Hepatocyte (in vitro differentiated cells): ENCODE data around the gene NPW. TPM values are rescaled to one million over a fixed set of nuclear protein-coding genes. Genes with fewer than 3 reads are reported as not detected.
"Not testable (repeated sequence)": the region's sequence is repeated elsewhere in the genome, so short reads cannot be mapped to it uniquely, and the experiment has no call there.

Experiments
- DNase-seq: peaks from one replicate; pipeline ENCODE4 v3.0.0-alpha.2; 2016; ENCODE audit warnings: low spot score
- H2AFZ ChIP-seq: fragments of 200-600 bp; sonication (generic); 2 replicates; pipeline ENCODE4 v1.6.0; 2016; ENCODE audit warnings: antibody characterized with exemption, mild to moderate bottlenecking
- H3K27ac ChIP-seq: fragments of 200-600 bp; sonication (generic); 2 replicates; pipeline ENCODE4 v1.5.1; 2016; ENCODE audit warnings: mild to moderate bottlenecking
- H3K27me3 ChIP-seq: fragments of 200-600 bp; sonication (generic); 2 replicates; pipeline ENCODE4 v1.6.1; 2016
- H3K36me3 ChIP-seq: fragments of 200-600 bp; sonication (generic); replicated peaks from 2 replicates; pipeline ENCODE4 v1.5.1; 2016; ENCODE audit warnings: low read depth; ENCODE audit not compliant: insufficient read depth
- H3K4me1 ChIP-seq: fragments of 200-600 bp; sonication (generic); 2 replicates; pipeline ENCODE4 v1.5.1; 2016; ENCODE audit warnings: mild to moderate bottlenecking, moderate library complexity; ENCODE audit not compliant: insufficient read depth
- H3K4me2 ChIP-seq: fragments of 200-600 bp; sonication (generic); 2 replicates; pipeline ENCODE4 v1.6.0; 2016
- H3K4me3 ChIP-seq: fragments of 200-600 bp; sonication (generic); 2 replicates; pipeline ENCODE4 v1.5.1; 2016; ENCODE audit warnings: mild to moderate bottlenecking
- H3K79me2 ChIP-seq: fragments of 200-600 bp; sonication (generic); 2 replicates; pipeline ENCODE4 v1.6.0; 2017; ENCODE audit warnings: mild to moderate bottlenecking
- H3K9me2 ChIP-seq: fragments of 200-600 bp; sonication (generic); replicated peaks from 2 replicates; pipeline ENCODE4 v1.6.0; 2017; ENCODE audit warnings: mild to moderate bottlenecking; ENCODE audit not compliant: insufficient read depth
- H3K9me3 ChIP-seq: fragments of 200-600 bp; sonication (generic); 2 replicates; pipeline ENCODE4 v1.5.1; 2016; ENCODE audit warnings: low read depth, mild to moderate bottlenecking
- H4K20me1 ChIP-seq: fragments of 200-600 bp; sonication (generic); 2 replicates; pipeline ENCODE4 v1.6.0; 2016; ENCODE audit warnings: mild to moderate bottlenecking; ENCODE audit not compliant: insufficient read depth, poor library complexity, severe bottlenecking
- EZH2 ChIP-seq: fragments of 200-600 bp; sonication (generic); IDR thresholded peaks from 2 replicates; pipeline ENCODE4 v1.6.1; 2016; ENCODE audit warnings: antibody characterized with exemption, mild to moderate bottlenecking, borderline replicate concordance
- EZH2phosphoT487 ChIP-seq: fragments of 200-600 bp; sonication (generic); IDR thresholded peaks from one replicate; pipeline ENCODE4 v1.6.1; 2018; ENCODE audit warnings: antibody characterized with exemption, mild to moderate bottlenecking, low read depth, moderate library complexity; ENCODE audit not compliant: unreplicated experiment, severe bottlenecking
- WGBS: methylation state at CpG from one replicate; pipeline ENCODE4 v1.1.6; 2016; ENCODE audit warnings: low lambda C conversion rate; ENCODE audit errors: missing lambda C conversion rate; 5-methylcytosine and 5-hydroxymethylcytosine counted together
- polyA plus RNA-seq: library from polyadenylated mRNA; unstranded; fragments of >200 nt; fragmentation: Nextera tagmentation; extraction: Ambion mirVana; gene quantifications from 2 replicates; pipeline ENCODE4 v1.2.1, GENCODE V29; 2016
- total RNA-seq: library from RNA; depleted of rRNA; stranded (reverse); fragments of >200 nt; gene quantifications from 2 replicates; pipeline ENCODE4 v1.2.3, GENCODE V29; 2014
- TF ChIP-seq, protein P1 (sequence below): fragments of 200-600 bp; sonication (generic); IDR thresholded peaks from 2 replicates; pipeline ENCODE4 v1.5.1; 2016; ENCODE audit warnings: antibody characterized with exemption, mild to moderate bottlenecking; ENCODE audit not compliant: poor library complexity

The NPW gene
- total and polyA plus RNA-seq, 2 experiments from 2014 or later = 2.7 to 45.2 TPM

- H3K36me3 ChIP-seq = no peaks in the 10 kb centered on the region
- 91% methylated on average over 15 of the region's 15 CpGs for WGBS
- no peak overlapping the region for H3K4me3 ChIP-seq
- no peaks in the 10 kb centered on the region for H3K9me3 ChIP-seq
- H3K4me2 ChIP-seq = no peak overlapping the region
- peaks cover 5% of the 10 kb centered on the region for H4K20me1 ChIP-seq
- peak overlapping the region; percentile 90 for H3K27ac ChIP-seq
- H3K9me2 ChIP-seq = no peaks in the 10 kb centered on the region
- peaks cover 25% of the 10 kb centered on the region for H3K79me2 ChIP-seq
- no peak overlapping the region for H2AFZ ChIP-seq
- DNase-seq = no peak
- no peak for TF ChIP-seq EZH2
- TF ChIP-seq, protein P1, sequence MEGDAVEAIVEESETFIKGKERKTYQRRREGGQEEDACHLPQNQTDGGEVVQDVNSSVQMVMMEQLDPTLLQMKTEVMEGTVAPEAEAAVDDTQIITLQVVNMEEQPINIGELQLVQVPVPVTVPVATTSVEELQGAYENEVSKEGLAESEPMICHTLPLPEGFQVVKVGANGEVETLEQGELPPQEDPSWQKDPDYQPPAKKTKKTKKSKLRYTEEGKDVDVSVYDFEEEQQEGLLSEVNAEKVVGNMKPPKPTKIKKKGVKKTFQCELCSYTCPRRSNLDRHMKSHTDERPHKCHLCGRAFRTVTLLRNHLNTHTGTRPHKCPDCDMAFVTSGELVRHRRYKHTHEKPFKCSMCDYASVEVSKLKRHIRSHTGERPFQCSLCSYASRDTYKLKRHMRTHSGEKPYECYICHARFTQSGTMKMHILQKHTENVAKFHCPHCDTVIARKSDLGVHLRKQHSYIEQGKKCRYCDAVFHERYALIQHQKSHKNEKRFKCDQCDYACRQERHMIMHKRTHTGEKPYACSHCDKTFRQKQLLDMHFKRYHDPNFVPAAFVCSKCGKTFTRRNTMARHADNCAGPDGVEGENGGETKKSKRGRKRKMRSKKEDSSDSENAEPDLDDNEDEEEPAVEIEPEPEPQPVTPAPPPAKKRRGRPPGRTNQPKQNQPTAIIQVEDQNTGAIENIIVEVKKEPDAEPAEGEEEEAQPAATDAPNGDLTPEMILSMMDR = no peak
- TF ChIP-seq EZH2phosphoT487 = no peak
- H3K27me3 ChIP-seq = no peaks in the 10 kb centered on the region
- peaks cover 55% of the 10 kb centered on the region for H3K4me1 ChIP-seq
Observed at GRCh38 chr16:2032285-2033056, 12.9 kb downstream of the NPW start.

DNA sequence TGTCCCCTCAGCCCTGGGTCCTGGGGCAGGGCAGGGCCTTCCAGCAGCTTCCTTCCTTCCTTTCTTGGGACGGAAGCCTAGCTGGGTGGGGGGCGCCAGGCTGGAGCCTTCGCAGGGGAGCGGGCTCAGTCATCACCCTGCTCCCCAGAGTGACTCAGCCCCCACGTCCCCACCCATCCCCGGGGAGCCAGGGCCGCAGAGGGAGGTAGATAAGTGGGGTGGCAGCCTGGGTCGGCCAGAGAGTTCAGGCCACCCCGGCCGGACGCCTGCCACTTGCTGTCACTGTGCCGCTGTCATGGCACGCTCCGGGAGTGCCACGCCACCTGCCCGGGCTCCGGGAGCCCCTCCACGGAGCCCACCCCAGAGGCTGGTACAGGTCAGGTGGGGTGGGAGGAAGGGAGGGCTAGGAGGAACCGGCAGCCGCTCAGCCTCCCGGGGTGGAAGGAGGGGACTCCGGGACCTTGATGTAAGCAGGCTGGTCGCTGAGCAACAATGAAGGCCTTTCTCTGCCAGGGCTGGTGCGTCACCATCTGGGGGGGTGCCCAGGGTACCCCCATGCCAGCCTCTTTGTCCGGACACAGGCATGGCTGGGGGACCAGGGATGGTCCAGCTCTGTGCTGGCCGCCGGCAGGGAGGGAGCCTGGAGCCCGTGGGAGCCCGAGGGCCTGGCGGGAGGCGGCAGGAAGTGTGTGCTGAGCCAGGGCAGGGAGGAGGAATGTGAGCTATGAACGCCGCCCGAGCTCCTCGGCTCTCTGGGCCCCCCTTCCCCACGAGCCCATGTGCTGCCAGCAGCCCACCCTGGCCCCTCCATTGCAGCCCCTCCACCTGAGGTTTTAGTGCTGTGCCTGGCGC lies 13.7 kb downstream of the NPW start:
- H3K4me3 ChIP-seq = no peak overlapping the region
- H3K9me3 ChIP-seq = no peaks in the 10 kb centered on the region
- peaks cover under 1% of the 10 kb centered on the region for H4K20me1 ChIP-seq
- H3K36me3 ChIP-seq = no peaks in the 10 kb centered on the region
- H3K27me3 ChIP-seq = no peaks in the 10 kb centered on the region
- peak overlapping the region; percentile 63 for H3K4me2 ChIP-seq
- H2AFZ ChIP-seq = no peak overlapping the region
- WGBS = 57% methylated on average over 23 of the region's 37 CpGs
- H3K9me2 ChIP-seq = no peaks in the 10 kb centered on the region
- peaks cover 54% of the 10 kb centered on the region for H3K4me1 ChIP-seq
- TF ChIP-seq EZH2 (no peak), EZH2phosphoT487 (no peak)
- TF ChIP-seq, protein P1 = no peak
- H3K27ac ChIP-seq = peak overlapping the region; percentile 90
- peaks cover 17% of the 10 kb centered on the region for H3K79me2 ChIP-seq
- DNase-seq = peak; percentile 71

DNA sequence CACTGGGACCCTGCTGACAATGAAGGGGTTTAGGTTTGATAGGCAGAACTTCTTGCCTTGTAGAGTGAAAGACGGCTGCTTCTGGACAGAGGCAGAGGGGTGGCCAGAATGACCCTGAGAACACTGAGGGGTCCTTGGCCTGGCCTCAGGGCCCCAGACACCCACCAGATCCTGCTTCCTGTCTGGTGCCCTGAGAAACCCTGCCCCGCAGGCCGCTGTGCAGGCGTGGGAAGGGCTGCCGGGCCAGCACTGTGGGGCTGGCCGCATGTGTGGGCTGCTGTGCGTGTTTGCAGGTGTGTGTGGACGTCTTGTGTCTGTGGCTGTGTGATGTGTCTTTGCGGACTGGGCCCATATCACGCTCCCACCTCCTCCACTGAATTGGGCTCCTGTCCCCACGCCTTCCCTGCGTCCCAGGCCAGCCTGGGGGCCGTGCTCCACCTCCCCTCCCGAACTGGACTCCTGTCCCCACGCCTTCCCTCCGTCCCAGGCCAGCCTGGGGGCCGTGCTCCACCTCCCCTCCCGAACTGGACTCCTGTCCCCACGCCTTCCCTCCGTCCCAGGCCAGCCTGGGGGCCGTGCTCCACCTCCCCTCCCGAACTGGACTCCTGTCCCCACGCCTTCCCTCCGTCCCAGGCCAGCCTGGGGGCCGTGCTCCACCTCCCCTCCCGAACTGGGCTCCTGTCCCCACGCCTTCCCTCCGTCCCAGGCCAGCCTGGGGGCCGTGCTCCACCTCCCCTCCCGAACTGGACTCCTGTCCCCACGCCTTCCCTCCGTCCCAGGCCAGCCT lies 14.5 kb downstream of the NPW start:
- not testable (repeated sequence) for H3K27me3 ChIP-seq, DNase-seq, H3K36me3 ChIP-seq, H2AFZ ChIP-seq, H3K9me3 ChIP-seq, H3K9me2 ChIP-seq, H4K20me1 ChIP-seq, H3K4me3 ChIP-seq
- peak overlapping the region; percentile 63 for H3K4me2 ChIP-seq
- H3K4me1 ChIP-seq = peaks cover 59% of the 10 kb centered on the region
- 64% methylated on average over 9 of the region's 32 CpGs for WGBS
- peak overlapping the region; percentile 90 for H3K27ac ChIP-seq
- peaks cover 11% of the 10 kb centered on the region for H3K79me2 ChIP-seq
